HG03460 (cell line): Measurements from ENCODE around the gene PTPRR.

Source experiments
- ATAC-seq: cut with Tn5 transposase; IDR thresholded peaks from one replicate; pipeline ENCODE4 v1.9.1; 2021; ENCODE audit not compliant: unreplicated experiment

Gene PTPRR

GRCh38 chr12:70920251-70920851, at the start of gene PTPRR:
Gene PTPRR, minus strand, starts transcription at chr12:70920738. Its CDS starts 348 bp downstream, at chr12:70920390.
- no peak for ATAC-seq

GRCh38 chr12:70966996-70967790, 46.7 kb upstream of the PTPRR start:
- no peak for ATAC-seq

GRCh38 chr12:70966046-70966445, 45.5 kb upstream of the PTPRR start:
- no peak for ATAC-seq

- ATAC-seq = no peak
These were observed 44.5 kb upstream of the PTPRR start for GRCh38 chr12:70964867-70965510.

GRCh38 chr12:70963081-70963660, 42.6 kb upstream of the PTPRR start:
- ATAC-seq = no peak

GRCh38 chr12:70962226-70962794, 41.8 kb upstream of the PTPRR start:
- no peak for ATAC-seq

GRCh38 chr12:70960484-70960883, 39.9 kb upstream of the PTPRR start:
- no peak for ATAC-seq

GRCh38 chr12:70955415-70955814, 34.9 kb upstream of the PTPRR start:
- no peak for ATAC-seq

GRCh38 chr12:70950451-70950850, 29.9 kb upstream of the PTPRR start:
- no peak for ATAC-seq

GRCh38 chr12:70948976-70949336, 28.4 kb upstream of the PTPRR start:
- no peak for ATAC-seq

GRCh38 chr12:70948236-70948975, 27.9 kb upstream of the PTPRR start:
- ATAC-seq = no peak

GRCh38 chr12:70936203-70936813, 15.8 kb upstream of the PTPRR start:
- ATAC-seq = no peak

- ATAC-seq = no peak
These were observed 12.6 kb upstream of the PTPRR start for GRCh38 chr12:70933133-70933532.

- ATAC-seq = no peak
These were observed 8.5 kb upstream of the PTPRR start for GRCh38 chr12:70929029-70929428.

GRCh38 chr12:70928071-70928470, 7.5 kb upstream of the PTPRR start:
- no peak for ATAC-seq

GRCh38 chr12:70927356-70927755, 6.8 kb upstream of the PTPRR start:
- no peak for ATAC-seq

GRCh38 chr12:70925539-70925938, 5.0 kb upstream of the PTPRR start:
- no peak for ATAC-seq

- no peak for ATAC-seq
These were observed 353 bp upstream of the PTPRR start for GRCh38 chr12:70920891-70921290.

GRCh38 chr12:70919597-70920035, 922 bp downstream of the PTPRR start:
- no peak for ATAC-seq

GRCh38 chr12:70919176-70919575, 1.4 kb downstream of the PTPRR start:
- ATAC-seq = no peak
